HL-60 (cell line): ENCODE results near the gene SMCO4.

Experiments
- DNase-seq, 2 experiments: peaks; one replicate each; pipeline ENCODE4 v3.0.0-alpha.2; 2010 to 2020; ENCODE audit warnings: low read depth in 1 of 2, low spot score in 1 of 2
- H3K27ac ChIP-seq: fragments of 250-450 bp; sonication (Bioruptor Pico); replicated peaks from 2 replicates; pipeline ENCODE4 v1.5.1; 2020; ENCODE audit warnings: mild to moderate bottlenecking, moderate library complexity
- H3K27me3 ChIP-seq: fragments of 250-450 bp; sonication (Bioruptor Pico); 2 replicates; pipeline ENCODE4 v1.5.1; 2021; ENCODE audit warnings: mild to moderate bottlenecking, moderate library complexity; ENCODE audit not compliant: insufficient read depth, poor library complexity, severe bottlenecking
- H3K4me3 ChIP-seq: replicated peaks from 2 replicates; pipeline ENCODE4 v1.5.1; 2011; ENCODE audit warnings: mild to moderate bottlenecking, control low read depth, low read length; ENCODE audit not compliant: insufficient read depth
- CTCF ChIP-seq: IDR thresholded peaks from one replicate; pipeline ENCODE4 v1.5.1; 2011; ENCODE audit warnings: low read length, control low read depth, inconsistent platforms; ENCODE audit not compliant: insufficient read depth
- GABPA ChIP-seq: IDR thresholded peaks from 2 replicates; pipeline ENCODE4 v1.6.1; 2012; ENCODE audit warnings: low read depth
- POLR2AphosphoS5 ChIP-seq: IDR thresholded peaks from 2 replicates; pipeline ENCODE4 v1.6.1; 2012; ENCODE audit warnings: low read depth
- REST ChIP-seq: IDR thresholded peaks from 2 replicates; pipeline ENCODE4 v1.6.1; 2012; ENCODE audit warnings: low read depth; ENCODE audit not compliant: insufficient replicate concordance
- SPI1 ChIP-seq: IDR thresholded peaks from 2 replicates; pipeline ENCODE4 v1.6.1; 2012; ENCODE audit warnings: low read depth, mild to moderate bottlenecking, borderline replicate concordance

The SMCO4 gene

DNA sequence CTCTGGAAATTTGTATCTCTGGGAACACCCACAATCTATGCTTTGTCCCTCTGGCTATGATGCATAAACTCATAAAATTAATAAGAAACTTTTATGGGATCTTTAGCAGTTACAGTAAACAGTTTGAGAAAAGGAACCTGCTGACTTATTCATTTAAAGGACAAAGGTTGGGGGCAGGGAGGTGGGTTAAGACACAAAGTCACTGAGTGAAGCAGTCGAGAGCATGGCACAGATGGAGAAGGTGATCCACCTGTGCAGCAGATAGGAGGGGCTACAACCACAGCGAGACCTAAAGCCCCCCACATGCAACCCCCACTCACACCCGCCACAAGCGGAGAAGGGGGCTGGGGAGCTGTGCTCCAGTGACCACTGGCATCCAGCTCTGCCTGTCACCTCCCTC, 45.0 kb downstream of the SMCO4 start:
- Histone ChIP-seq H3K27ac (peak overlapping the region; percentile 17), H3K27me3 (no peaks in the 10 kb centered on the region), H3K4me3 (no peak overlapping the region)
- TF ChIP-seq CTCF (no peak), GABPA (no peak), REST (no peak), POLR2AphosphoS5 (no peak), SPI1 (no peak)
- DNase-seq, result no peak

DNA sequence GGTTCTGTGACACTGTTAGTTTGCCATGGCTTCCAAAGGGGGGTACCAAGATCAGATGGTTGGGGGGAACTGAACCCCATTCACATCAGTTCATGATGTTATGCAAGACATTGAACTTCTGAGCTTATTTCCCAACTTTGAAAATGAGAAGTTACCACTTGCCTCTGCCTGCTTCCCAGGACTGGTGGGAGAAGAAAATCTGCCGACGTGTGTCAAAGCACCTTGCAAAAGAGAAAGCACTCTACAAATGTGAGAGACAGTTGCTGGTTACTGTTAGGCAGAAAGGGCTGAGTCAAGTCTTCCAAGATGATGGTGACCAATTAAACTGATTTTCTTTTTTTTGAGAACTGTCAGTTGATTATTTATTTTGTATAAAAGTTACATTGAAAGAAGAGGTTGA, 45.6 kb downstream of the SMCO4 start:
- Histone ChIP-seq H3K27me3 (no peaks in the 10 kb centered on the region), H3K4me3 (no peak overlapping the region), H3K27ac (peak overlapping the region; percentile 17; the same call in 1 of the 2 replicates)
- DNase-seq, result peak; percentile 7 to 81
- peak; percentile 24; the same call in 1 of the 2 replicates for TF ChIP-seq POLR2AphosphoS5
- TF ChIP-seq CTCF, result no peak

DNA sequence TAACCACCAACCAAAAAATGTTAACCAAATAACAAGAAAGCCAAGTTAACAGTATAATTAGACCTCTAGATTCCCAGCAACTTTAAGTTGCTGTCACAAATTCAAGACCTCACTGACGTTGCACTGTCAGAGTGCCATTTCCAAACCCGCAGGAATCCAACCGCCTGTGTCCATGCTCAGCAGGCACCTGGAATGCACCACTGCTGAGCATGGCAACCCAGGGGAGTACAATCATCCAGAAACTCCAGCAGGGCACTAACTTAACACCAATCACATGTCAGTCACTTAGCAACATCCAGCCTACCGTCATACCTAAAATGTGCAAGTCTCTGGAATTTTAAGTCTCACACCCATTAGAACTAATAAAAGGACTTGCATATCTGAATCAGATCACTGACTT, 48.8 kb downstream of the SMCO4 start:
- Histone ChIP-seq H3K4me3 (no peak overlapping the region), H3K27me3 (no peaks in the 10 kb centered on the region), H3K27ac (no peak overlapping the region)
- TF ChIP-seq REST, result no peak
- TF ChIP-seq CTCF, result no peak
- TF ChIP-seq SPI1, result no peak
- TF ChIP-seq POLR2AphosphoS5, result no peak
- no peak for DNase-seq

- Histone ChIP-seq H3K4me3 (no peak overlapping the region), H3K27me3 (no peaks in the 10 kb centered on the region), H3K27ac (no peak overlapping the region)
- DNase-seq, result no peak
- TF ChIP-seq CTCF (no peak), POLR2AphosphoS5 (no peak), SPI1 (no peak), GABPA (no peak), REST (no peak)
These were observed 49.8 kb downstream of the SMCO4 start for GRCh38 chr11:93493252-93493897.
